Measurements from ENCODE around the gene WSCD1. TPM values are rescaled to one million over a fixed set of nuclear protein-coding genes. Genes with fewer than 3 reads are reported as not detected.

The WSCD1 gene
- total RNA-seq, 2 experiments from 2014 or later: 0.05 TPM; not detected in 1

GRCh38 chr17:6043405-6043804, 26.8 kb upstream of the WSCD1 start:
- ATAC-seq: no peak
- H3K27me3 Mint-ChIP-seq: no peaks in the 10 kb centered on the region

GRCh38 chr17:6044261-6044660, 25.9 kb upstream of the WSCD1 start:
- H3K36me3 Mint-ChIP-seq (ENCODE audit: low read depth): no peaks in the 10 kb centered on the region
- H3K4me3 Mint-ChIP-seq: no peak overlapping the region
- H3K27me3 Mint-ChIP-seq: no peaks in the 10 kb centered on the region

More at GRCh38 chr17:6043405-6043804, 26.8 kb upstream of the WSCD1 start:
- H3K4me3 Mint-ChIP-seq: no peak overlapping the region
- intact Hi-C loops (cut with micrococcal nuclease): no loop called here
- ChIA-PET CTCF (interaction anchor here (0.9 kb wide), 1 partner anchor 24 kb away, joined by 3 read pairs; no protein-coding TSS in a partner anchor), POLR2A (no interaction called here)
- H3K27ac Mint-ChIP-seq: no peak overlapping the region
- H3K9me3 Mint-ChIP-seq: no peaks in the 10 kb centered on the region
- TF ChIP-seq CTCF (IDR thresholded peaks at IDR 0.05): no peak
- no peaks in the 10 kb centered on the region for H3K36me3 Mint-ChIP-seq (ENCODE audit: low read depth)
- H3K4me1 Mint-ChIP-seq (ENCODE audit: low read depth): no peaks in the 10 kb centered on the region
- DNase-seq: no peak

GRCh38 chr17:6045621-6046357, 24.4 kb upstream of the WSCD1 start:
- DNase-seq (no peak), ATAC-seq (no peak)
- Mint-ChIP-seq H3K27ac (no peak overlapping the region), H3K4me3 (no peak overlapping the region), H3K36me3 (ENCODE audit: low read depth) (no peaks in the 10 kb centered on the region), H3K9me3 (no peaks in the 10 kb centered on the region), H3K4me1 (ENCODE audit: low read depth) (no peaks in the 10 kb centered on the region), H3K27me3 (no peaks in the 10 kb centered on the region)
- ChIA-PET CTCF (no interaction called here), POLR2A (no interaction called here)
- intact Hi-C loops (cut with micrococcal nuclease): no loop called here
- no peak for TF ChIP-seq CTCF (IDR thresholded peaks at IDR 0.05)

More at GRCh38 chr17:6044261-6044660, 25.9 kb upstream of the WSCD1 start:
- Mint-ChIP-seq H3K27ac (no peak overlapping the region), H3K9me3 (no peaks in the 10 kb centered on the region), H3K4me1 (ENCODE audit: low read depth) (no peaks in the 10 kb centered on the region)
- POLR2A ChIA-PET: interaction anchor here (0.7 kb wide), 1 partner anchor 15 kb away, joined by 4 read pairs; no protein-coding TSS in a partner anchor
- intact Hi-C loops (cut with micrococcal nuclease): no loop called here
- CTCF ChIA-PET: no interaction called here
- ATAC-seq (no peak), DNase-seq (no peak)
- TF ChIP-seq CTCF (IDR thresholded peaks at IDR 0.05): no peak

- no peaks in the 10 kb centered on the region for H3K27me3 Mint-ChIP-seq
- no peaks in the 10 kb centered on the region for H3K4me1 Mint-ChIP-seq (ENCODE audit: low read depth)
- CTCF ChIA-PET: no interaction called here
- DNase-seq (no peak), ATAC-seq (no peak)
- H3K9me3 Mint-ChIP-seq: no peaks in the 10 kb centered on the region
- POLR2A ChIA-PET: no interaction called here
- no peak overlapping the region for H3K4me3 Mint-ChIP-seq
- no peak overlapping the region for H3K27ac Mint-ChIP-seq
- H3K36me3 Mint-ChIP-seq (ENCODE audit: low read depth): no peaks in the 10 kb centered on the region
- TF ChIP-seq CTCF (IDR thresholded peaks at IDR 0.05): no peak
- intact Hi-C loops (cut with micrococcal nuclease): no loop called here
Observed at GRCh38 chr17:6046431-6046830, 23.7 kb upstream of the WSCD1 start.

- ChIA-PET CTCF (no interaction called here), POLR2A (no interaction called here)
- no peak overlapping the region for H3K27ac Mint-ChIP-seq
- ATAC-seq (no peak), DNase-seq (no peak)
- H3K36me3 Mint-ChIP-seq (ENCODE audit: low read depth): no peaks in the 10 kb centered on the region
- H3K9me3 Mint-ChIP-seq: no peaks in the 10 kb centered on the region
- H3K27me3 Mint-ChIP-seq: no peaks in the 10 kb centered on the region
- H3K4me1 Mint-ChIP-seq (ENCODE audit: low read depth): no peaks in the 10 kb centered on the region
- H3K4me3 Mint-ChIP-seq: no peak overlapping the region
- TF ChIP-seq CTCF (IDR thresholded peaks at IDR 0.05): no peak
- intact Hi-C loops (cut with micrococcal nuclease): no loop called here
Observed at GRCh38 chr17:6046931-6047330, 23.2 kb upstream of the WSCD1 start.
